ENCODE results near the gene HOMER3.
A peak's percentile ranks its signal among the peaks of the same experiment; 100 is the strongest.
"Not testable (repeated sequence)": the region's sequence is repeated elsewhere in the genome, so short reads cannot be mapped to it uniquely, and the experiment has no call there.

The HOMER3 gene

DNA sequence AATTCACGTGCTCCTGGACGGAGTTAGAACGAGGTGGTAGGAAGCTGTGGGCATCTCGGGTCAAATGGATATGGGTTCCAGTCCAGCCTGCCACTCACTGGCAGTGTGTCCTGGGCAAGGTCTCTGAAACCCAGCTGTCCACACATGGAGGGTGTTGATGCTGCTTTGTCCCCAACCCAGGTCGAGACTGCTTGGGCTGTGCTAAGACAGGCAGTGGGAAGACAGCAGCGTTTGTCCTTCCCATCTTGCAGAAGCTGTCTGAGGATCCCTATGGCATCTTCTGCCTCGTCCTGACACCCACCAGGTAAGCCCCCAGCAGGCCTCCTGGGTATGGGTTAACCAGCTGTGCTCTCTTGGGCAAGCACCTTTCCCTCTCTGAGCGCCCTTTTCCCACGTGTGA, 20.6 kb downstream of the HOMER3 start:
- H3K4me3 Mint-ChIP-seq = peak overlapping the region; percentile 79 to 85 (median 83)
- peaks cover 12% of the 10 kb centered on the region for H3K4me1 Mint-ChIP-seq
- no peak for TF ChIP-seq CTCF (IDR thresholded peaks at IDR 0.05; ENCODE audit: unreplicated experiment in 3 of 3)
- H3K27me3 Mint-ChIP-seq (ENCODE audit: low read depth) = no peaks in the 10 kb centered on the region
- no peaks in the 10 kb centered on the region for H3K9me3 Mint-ChIP-seq
- no peak overlapping the region for H3K27ac Mint-ChIP-seq
- peaks cover 23% of the 10 kb centered on the region for H3K36me3 Mint-ChIP-seq (ENCODE audit: low read depth)

DNA sequence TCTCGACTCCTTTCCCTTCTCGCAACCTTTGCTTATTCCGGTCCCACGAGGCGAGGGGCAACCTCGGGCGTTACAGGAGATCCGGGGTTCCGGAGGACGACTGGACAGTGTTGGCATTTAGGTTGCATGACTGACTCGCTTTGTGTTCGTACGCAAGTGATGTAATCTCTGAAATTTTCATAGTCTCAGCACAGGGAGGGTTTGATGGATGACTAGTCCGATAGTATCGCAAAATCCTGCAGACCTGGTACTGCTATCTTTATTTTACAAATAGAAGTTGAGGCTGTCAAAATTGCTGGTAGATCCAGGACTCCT, 21.2 kb downstream of the HOMER3 start:
- no peaks in the 10 kb centered on the region for H3K9me3 Mint-ChIP-seq
- TF ChIP-seq CTCF (IDR thresholded peaks at IDR 0.05; ENCODE audit: unreplicated experiment in 3 of 3) = no peak
- H3K36me3 Mint-ChIP-seq (ENCODE audit: low read depth) = peaks cover 21% of the 10 kb centered on the region
- peaks cover 12% of the 10 kb centered on the region for H3K4me1 Mint-ChIP-seq
- no peaks in the 10 kb centered on the region for H3K27me3 Mint-ChIP-seq (ENCODE audit: low read depth)
- peak overlapping the region; percentile 79 to 85 (median 83) for H3K4me3 Mint-ChIP-seq
- no peak overlapping the region for H3K27ac Mint-ChIP-seq

- Mint-ChIP-seq H3K9me3 (no peaks in the 10 kb centered on the region), H3K27ac (peak within 1 kb of the TSS; percentile 55 to 94 (median 88)), H3K27me3 (ENCODE audit: low read depth) (no peaks in the 10 kb centered on the region), H3K4me1 (peaks cover 12% of the 10 kb centered on the region), H3K4me3 (peak within 1 kb of the TSS; percentile 79 to 85 (median 83)), H3K36me3 (ENCODE audit: low read depth) (peaks cover 16% of the 10 kb centered on the region)
- no peak for TF ChIP-seq CTCF (IDR thresholded peaks at IDR 0.05; ENCODE audit: unreplicated experiment in 3 of 3)
Observed at GRCh38 chr19:18919086-18919899, 21.7 kb downstream of the HOMER3 start, which contains the start of the genes COPE and DDX49. Gene COPE, minus strand, starts transcription at chr19:18919387. Its CDS starts 39 bp downstream, at chr19:18919348. Gene DDX49, plus strand, starts transcription at chr19:18919715. Its CDS starts 27 bp downstream, at chr19:18919742.

GRCh38 chr19:18917593-18917992, 23.4 kb downstream of the HOMER3 start:
- H3K27me3 Mint-ChIP-seq (ENCODE audit: low read depth); H3K9me3 Mint-ChIP-seq: not testable (repeated sequence)
- Mint-ChIP-seq H3K27ac (peak overlapping the region in 1 of 3 experiments; percentile 16), H3K36me3 (ENCODE audit: low read depth) (peaks cover 22% of the 10 kb centered on the region), H3K4me1 (peaks cover 12% of the 10 kb centered on the region), H3K4me3 (peak overlapping the region; percentile 79 to 85 (median 83))

DNA sequence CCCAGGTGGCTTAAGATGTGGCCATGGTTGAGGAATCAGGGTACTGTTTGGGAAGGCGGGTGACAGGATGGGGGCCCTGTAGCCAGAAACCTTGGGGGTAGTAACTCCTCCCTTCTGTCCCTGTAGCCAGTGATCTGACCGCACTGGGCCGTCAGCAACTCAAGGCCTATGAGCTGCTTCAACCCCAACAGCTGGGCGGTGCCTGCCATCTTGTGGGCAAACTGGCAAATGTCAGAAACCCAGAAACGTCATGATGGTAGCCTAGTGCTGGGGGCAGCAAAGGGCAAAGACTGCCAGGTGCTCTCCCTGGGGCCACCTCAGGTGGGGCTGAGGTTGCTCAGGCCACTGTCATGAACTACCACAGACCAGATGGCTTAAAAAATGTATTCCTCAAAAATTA, 25.4 kb downstream of the HOMER3 start:
- no peak overlapping the region for H3K27ac Mint-ChIP-seq
- H3K27me3 Mint-ChIP-seq (ENCODE audit: low read depth) = no peaks in the 10 kb centered on the region
- H3K4me1 Mint-ChIP-seq = peaks cover 12% of the 10 kb centered on the region
- H3K4me3 Mint-ChIP-seq = peak overlapping the region; percentile 68 to 80 (median 78)
- TF ChIP-seq CTCF (IDR thresholded peaks at IDR 0.05; ENCODE audit: unreplicated experiment in 3 of 3) = peak in 1 of 3 experiments; percentile 18
- H3K36me3 Mint-ChIP-seq (ENCODE audit: low read depth) = peaks cover 18% of the 10 kb centered on the region
- no peaks in the 10 kb centered on the region for H3K9me3 Mint-ChIP-seq

GRCh38 chr19:18913466-18913865, 27.6 kb downstream of the HOMER3 start:
- Mint-ChIP-seq H3K4me3 (no peak overlapping the region), H3K27me3 (ENCODE audit: low read depth) (no peaks in the 10 kb centered on the region), H3K4me1 (peaks cover 9% of the 10 kb centered on the region), H3K9me3 (no peaks in the 10 kb centered on the region), H3K36me3 (ENCODE audit: low read depth) (peaks cover 23% of the 10 kb centered on the region), H3K27ac (no peak overlapping the region)
- TF ChIP-seq CTCF (IDR thresholded peaks at IDR 0.05; ENCODE audit: unreplicated experiment in 3 of 3) = no peak
